Smooth muscle cell of the brain vasculature (primary cell): ENCODE data around the gene FLT3LG.

ENCODE experiments used
- DNase-seq: peaks from one replicate; pipeline ENCODE4 v3.0.0-alpha.2; 2012; ENCODE audit warnings: low read depth, low spot score

The FLT3LG gene, protein sequence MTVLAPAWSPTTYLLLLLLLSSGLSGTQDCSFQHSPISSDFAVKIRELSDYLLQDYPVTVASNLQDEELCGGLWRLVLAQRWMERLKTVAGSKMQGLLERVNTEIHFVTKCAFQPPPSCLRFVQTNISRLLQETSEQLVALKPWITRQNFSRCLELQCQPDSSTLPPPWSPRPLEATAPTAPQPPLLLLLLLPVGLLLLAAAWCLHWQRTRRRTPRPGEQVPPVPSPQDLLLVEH

DNA sequence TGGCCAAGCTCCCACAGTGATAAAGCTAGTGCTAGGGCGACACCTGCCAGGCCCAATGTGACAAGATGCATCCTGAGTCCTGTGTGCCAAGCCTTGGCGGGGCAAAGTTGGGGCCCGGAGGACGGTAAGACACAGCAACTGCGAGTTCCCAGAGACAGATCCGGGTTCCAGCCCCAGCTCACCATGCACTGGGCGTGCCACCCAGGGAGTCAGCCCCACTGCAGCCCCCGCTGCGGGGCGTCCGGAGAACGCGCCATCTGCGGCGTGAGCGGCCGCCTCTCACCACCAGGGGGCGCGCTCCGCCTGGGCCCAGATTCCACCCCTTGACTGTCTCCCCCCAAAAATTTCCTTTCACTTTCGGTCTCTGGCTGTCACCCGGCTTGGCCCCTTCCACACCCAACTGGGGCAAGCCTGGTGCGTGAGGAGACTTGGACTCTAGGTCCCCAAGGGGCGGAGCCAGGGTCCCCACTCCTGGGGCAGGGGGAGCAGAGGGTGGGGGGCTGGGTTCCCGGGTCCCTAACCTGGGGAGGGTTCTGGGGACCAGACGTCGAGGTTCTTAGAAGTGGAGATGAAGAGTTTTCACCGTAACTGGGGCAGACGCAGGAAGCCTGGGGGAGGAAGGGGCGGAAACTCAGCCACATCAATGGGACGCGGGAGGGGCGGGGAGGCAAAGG lies at the start of gene FLT3LG:
Gene FLT3LG, plus strand, starts transcription at position 348 of the 674 bp plus-strand sequence. CDS start 425 bp downstream, outside the sequence.
- DNase-seq = no peak

DNA sequence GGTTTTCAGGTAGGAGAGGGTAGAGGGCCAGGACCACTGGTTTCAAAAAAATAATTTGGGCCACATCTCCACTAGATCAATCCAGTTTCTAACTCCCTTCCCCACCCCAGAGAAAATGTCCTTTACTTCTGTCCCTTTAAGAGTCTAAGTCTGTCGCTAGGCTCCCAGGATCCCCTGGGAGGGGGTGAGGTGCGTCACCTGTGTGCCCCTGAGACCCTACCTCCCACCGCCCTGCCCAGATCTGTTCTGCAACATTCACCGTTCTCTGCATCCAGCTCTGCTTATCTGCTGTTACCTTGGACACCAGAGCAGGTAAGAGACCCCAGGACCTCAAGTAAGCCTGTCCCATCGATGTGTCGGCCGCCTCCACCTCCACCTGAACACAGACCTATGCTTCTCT lies 48.8 kb upstream of the FLT3LG start, which contains the start of gene GFY:
Gene GFY, plus strand, starts transcription at position 211 of the 400 bp plus-strand sequence. CDS start 1,043 bp downstream, outside the sequence.
- no peak for DNase-seq

DNA sequence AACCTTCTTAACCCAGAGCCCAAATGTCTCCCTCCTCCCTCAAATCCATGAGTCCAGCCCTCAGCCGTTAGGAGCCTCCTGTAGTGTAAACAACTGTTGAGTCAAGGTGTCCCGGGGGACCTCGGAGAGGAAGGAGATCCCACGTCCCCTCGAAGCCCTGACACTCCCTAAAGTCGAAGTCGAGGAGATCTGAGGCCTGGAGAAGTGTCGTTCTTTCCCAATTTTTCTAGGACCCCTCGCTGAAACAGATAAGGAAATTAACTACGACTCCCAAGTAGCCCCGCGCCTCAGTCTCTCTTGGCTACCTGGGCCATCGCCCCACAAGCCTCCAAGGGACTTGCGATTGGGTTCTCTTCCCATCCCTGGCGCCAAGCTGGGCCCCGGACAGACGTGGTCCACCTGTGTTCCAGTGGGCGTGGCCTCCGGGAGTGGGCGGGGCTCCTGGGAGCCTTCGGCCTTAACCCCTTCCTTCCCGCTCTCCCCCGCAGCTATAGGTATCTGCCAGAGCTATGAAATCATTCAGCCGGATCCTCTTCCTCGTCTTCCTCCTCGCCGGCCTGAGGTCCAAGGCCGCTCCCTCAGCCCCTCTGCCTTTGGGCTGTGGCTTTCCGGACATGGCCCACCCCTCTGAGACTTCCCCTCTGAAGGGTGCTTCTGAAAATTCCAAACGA lies 48.0 kb upstream of the FLT3LG start:
- no peak for DNase-seq

GRCh38 chr19:49427339-49427738 lies 46.7 kb upstream of the FLT3LG start:
- no peak for DNase-seq

DNA sequence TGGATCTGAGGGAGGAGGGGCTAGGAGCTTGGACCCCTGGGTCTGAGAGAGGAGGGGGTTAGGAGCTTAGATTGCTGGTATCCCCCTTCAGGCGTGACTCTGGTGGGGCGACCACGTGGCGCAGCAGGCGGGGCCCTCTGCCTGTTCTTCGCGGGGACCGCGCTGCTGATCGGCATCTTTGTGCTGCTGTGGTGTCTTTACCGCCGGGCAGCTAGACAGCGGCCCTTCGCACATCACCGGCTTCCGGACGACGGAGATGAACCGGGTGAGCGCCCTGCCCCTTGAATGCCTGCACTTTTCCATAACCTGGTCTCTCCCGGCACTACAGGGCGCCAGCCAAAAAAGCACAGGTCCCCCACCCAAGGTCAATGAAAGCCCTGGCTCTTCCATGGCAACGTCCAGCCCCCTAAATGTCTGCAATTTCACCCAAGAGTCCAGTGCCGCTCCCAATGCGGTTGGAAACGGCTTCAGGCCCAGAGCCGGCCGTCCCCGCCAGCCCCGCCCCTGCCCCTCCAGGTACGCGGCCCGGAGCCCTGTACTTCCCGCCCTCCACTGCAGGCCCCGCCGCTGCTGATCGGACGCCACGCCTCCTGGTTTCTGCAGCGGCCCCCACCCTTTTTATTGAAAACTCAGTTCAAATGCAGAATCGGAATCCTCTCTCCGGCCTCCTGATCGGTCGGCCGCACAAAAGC lies 46.0 kb upstream of the FLT3LG start:
- DNase-seq = no peak

DNA sequence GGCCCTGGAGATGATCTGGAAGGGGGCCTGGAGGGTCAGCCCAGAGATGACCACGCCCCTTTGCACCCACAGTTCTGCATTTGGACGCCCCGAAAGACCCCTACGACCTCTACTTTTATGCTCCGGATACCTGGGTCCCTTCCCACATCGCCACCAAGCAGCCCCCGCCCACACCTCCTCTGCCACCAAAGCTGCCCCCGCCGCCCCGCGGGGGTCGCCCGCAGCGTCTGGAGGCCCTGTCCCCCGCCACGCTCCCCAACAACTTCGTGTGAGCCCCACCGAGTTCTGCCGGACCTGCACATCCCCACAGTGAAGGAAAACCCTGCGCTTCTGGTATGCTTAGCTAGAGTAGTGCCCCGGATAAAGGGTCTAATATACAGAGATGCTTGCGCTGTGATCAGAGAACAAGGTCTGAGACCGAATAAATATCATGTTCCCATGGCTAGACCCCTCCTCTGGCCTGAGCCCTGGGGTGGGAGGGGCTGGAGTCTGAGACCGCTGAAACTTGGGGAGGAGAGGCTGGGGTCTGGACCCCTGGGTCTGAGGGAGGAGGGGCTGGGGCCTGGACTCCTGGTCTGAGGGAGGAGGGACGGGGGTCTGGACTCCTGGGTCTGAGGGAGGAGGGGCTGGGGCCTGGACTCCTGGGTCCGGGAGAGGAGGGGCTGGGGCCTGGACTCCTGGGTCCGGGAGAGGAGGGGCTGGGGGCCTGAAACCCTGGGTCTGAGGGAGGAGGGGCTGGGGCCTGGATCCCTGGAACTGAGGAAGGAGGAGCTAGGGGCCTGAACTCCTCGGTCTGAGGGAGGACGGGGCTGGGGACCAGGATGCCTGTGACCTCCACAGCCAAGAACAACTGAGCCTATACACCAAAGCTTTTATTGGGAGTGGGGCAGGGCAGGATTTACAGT lies 45.2 kb upstream of the FLT3LG start:
- no peak for DNase-seq

DNA sequence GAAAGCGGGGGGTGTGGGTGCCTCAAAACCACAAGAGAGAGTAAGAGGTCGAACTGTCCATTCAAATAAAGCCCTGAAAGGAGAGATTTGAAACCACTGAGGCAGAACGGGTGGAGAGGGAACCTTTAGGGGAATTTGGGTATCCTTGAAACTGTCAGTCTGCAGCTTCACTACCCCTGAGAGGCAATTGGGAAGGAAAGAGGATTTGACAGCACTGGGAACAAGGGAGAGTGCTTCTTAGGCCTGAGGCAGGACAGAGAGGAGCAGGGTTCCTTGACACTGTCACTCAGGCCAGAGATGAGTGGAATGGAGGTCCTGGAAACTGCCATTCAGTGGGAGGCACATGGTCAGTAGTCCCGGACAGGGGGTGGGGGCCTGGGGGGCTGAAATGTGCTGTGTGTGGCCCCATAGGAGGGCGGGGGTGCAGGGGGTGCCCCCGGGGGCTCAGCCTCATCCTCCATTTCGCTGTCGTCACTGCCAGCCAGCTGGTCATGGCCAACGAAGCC lies 43.8 kb upstream of the FLT3LG start:
- DNase-seq = no peak

GRCh38 chr19:49430678-49431329 lies 43.2 kb upstream of the FLT3LG start:
- no peak for DNase-seq

DNA sequence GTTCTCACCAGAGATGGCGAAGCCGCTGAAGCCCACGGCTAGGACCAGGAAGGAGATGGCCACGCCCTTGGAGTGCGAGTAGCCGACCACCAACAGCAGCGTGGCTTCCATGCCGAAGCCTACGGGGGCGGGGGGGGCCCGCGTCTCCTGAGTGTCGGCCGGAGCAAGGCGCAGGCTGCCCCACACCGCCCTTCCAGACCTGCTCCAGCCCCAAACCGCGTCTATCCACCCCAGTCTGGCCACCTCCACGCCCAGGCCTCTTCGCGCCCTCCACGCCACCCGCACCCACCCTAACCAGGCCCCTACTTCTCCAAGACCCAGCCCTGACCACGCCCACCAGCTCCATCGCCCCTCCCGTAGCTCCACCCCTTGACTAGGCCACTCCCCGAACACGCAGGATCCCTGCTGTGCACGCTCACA lies 42.7 kb upstream of the FLT3LG start:
- DNase-seq = no peak

DNA sequence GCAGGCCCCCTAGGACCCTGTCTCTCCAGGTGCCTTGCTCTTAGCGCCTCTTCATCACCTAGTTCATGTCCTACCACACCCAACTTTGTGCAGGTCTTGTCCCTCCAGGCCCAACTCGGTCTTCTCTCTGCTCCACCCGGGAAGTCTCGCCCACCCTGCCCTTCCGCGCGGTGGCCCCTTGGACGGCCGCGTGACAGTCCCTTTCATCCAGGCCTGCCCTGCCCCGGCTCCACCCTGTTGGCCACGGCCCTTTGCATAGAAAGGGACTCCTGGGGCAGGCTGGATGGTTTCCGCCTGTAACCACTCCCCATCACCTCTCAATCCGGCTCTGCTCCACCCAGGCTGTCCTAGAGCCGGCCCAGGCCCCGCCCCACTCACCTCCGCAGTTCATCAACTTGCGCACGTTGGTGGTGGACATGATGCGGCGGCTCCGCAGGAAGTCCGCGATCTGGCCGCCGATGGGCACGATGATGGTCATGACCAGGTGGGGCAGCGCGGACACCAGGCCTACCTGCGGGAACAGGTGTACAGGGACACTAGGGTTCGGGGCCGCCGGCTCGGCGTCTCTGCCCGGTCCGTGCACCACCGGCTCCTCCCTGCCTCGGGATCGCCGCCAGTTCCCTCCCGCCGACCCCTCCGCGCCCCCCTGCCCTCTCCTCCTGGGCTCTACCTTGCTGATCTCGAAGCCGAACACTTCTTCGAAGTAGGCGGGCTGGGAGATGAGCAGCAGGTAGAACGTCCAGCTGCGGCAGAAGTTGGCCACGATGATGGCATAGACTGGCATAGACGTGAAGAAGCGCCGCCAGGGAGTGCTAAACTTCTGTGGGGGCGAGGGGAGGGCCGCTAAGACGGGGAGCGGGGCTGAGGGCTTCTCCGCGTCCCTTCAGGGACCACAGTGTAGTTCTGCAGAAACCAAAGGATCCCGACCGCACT lies 41.6 kb upstream of the FLT3LG start:
- no peak for DNase-seq

DNA sequence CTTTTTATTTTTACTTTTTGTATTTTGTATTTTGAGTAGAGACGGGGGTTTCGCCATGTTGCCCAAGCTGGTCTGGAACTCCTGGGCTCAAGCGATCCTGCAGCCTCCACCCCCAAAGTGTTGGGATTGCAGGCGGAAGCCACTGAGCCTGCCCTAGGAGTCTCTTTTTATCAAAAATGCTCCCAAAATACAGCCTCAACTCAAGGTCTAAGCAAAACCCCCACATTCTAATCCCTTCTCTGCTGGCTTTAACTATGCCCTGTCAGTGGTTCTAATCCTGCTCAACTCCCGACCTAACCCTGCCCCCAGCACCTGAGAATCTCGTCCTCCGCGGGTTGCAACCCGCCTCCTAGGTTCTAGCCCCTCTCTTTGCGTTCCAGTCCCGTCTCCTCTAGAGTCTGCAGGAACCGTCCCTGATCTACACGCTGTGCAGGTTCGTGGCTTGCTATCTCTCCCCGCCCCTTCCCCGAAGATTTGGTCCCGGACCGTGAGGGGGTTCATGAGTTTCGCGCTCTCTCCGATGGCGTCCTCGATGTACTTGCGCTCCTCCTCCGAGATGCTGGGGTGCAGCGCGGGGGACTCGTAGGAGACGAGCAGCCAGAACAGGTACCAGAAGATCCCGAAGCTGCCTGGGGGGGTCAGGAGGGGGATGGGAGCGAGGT lies 40.6 kb upstream of the FLT3LG start:
- no peak for DNase-seq

DNA sequence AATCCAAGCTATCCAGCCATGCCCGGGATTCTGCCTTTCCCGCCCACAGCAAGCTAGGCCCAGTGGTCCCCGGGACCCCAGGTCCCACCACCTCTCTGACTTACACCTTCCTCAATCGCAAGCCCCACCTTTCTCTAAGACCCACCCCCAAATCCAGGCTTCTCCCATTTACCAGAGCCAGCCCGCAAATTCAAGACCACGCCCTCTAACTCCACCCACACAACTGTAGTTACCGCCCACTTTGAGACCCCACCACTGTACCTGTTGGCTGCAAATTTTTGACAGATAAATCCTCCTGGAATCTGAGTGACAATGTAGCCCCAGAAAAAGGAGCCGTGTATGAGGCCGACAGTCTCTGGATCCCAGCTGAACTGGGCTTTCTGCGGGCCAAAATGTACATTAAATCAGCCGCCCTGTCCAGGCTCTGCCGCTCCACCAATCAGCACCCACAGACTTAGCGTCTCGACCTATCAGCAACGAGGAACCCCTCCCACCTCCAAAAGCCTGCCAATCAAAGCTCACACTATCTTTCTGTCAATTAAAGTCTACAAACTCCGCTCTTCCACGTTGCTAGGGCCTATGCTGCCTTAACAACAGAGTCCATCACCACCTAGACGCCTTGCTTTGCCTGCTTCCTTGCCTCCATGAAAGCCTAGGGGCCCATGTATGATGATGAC lies 39.0 kb upstream of the FLT3LG start:
- DNase-seq = no peak

- no peak for DNase-seq
These were observed 38.3 kb upstream of the FLT3LG start for GRCh38 chr19:49435670-49436069.

- no peak for DNase-seq
These were observed 37.5 kb upstream of the FLT3LG start for GRCh38 chr19:49436381-49437017.

DNA sequence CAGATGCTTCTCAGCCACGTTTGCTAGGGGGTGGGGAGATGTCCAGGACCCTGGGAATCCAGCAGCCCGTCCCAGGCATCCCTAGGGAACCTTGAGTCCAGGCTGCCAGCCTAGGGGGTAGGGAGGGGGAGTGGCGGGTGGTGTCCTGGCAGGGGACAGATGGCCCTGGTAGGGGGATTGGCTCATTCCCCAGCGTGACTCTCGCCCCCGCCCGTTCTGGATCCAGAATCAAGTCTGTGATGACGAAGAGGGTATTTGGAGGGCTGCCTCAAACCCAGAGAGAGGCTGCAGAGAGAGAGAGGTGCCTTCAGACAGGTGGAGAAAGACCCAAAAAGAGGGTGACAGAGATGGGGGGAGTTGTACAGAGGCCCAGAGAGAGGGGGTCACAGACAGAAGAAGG lies 36.8 kb upstream of the FLT3LG start:
- DNase-seq = no peak

GRCh38 chr19:49438261-49438660 lies 35.8 kb upstream of the FLT3LG start:
- DNase-seq = no peak

GRCh38 chr19:49439836-49440235 lies 34.2 kb upstream of the FLT3LG start:
- DNase-seq = no peak
